ENCODE measurements around the gene RAPGEF1.
"Not testable (repeated sequence)": the region's sequence is repeated elsewhere in the genome, so short reads cannot be mapped to it uniquely, and the experiment has no call there.

RAPGEF1 gene

GRCh38 chr9:131739959-131740648, at the start of gene RAPGEF1:
Gene RAPGEF1 (minus strand): TSS chr9:131740076. CDS start chr9:131739830, 246 bp downstream.
- no peak for FAIRE-seq

DNA sequence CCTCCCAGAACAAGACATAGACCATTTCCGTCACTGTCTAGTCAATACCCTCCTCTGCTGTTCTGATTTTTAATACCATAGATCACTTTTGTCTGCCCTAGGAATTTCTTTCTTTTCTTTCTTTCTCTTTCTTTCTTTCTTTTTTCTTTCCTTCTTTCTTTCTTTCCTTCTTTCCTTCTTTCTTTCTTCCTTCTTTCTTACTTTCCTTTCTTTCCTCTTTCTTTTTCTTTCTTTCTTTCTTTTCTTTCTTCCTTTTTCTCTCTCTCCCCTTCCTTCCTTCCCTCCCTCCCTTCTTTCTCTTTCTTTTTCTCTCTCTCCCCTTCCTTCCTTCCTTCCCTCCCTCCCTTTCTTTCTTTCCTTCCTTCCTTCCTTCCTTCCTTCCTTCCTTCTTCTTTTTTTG, 49.0 kb upstream of the RAPGEF1 start:
- FAIRE-seq: no peak

DNA sequence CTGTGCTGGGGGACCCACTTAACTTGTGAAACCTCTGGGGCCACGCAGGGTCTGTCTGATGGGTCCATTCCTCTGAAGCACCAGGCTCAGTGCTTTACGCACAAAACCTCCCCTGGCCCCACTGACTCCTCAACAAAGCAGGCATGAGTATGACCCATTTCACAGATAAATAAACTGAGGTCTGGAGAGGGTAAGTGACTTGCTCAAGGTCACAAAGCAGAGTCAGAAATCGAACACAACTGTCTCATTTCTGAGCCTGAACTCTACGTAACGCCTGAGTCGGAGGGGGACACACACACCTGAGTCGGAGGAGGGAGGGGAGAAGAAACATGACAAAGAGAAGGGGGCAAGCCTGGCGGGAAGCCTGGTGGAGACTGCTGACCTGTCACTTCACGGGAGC, 48.0 kb upstream of the RAPGEF1 start:
- FAIRE-seq: no peak

DNA sequence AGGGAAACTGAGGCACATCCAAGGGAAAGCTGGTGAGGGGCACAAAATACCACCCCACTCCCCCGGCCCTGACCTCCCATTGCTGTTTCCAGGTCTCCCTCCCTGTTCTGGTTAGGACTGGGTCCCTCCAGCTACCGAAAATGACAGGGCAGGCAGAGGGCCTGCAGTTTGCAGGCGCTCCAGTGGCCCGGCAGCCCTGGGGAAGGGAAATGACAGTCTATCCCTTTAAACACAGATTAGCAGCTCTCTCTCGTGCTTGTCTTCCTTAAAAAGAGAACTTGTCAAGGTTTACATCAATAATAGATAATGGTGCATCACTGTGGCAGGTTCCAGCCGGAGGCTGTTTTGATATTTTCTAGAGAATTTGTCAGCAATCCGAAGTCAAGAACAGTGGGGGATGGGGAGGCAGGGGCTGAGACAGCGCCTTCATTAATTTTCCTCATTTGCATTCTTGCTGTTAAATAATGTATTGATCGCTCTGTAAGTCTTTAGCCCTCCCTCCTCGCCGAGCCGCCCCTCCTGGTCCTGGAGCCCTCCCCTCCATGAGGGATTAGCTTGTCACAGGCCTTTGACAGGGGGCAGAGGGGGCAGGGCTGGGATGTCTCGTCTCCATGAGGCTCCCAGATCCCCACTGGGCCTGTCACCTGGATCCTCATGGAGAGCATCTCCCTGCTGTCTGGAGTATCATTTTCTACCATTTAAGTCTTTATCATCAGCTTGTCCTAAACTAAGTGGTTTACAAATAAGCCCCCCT, 45.0 kb upstream of the RAPGEF1 start:
- FAIRE-seq: no peak

DNA sequence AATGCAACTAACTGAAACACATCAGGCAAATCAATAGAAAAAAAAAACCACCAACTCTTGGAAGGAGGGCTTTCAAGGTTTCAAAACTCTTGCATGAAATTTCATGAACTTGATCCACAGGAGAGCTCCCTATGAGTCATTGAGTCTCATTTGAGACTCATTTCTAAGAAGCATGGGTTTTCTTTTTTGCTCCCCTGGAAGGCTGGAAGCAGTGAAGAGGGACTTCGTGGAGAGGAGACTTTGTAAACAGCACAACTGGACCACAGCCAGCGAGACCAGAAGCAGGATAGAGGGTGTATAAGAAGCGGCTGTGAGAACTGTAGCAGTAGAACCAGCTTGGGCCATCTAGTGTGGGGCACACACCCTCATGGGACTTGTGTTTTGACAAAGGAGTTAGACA, 41.2 kb upstream of the RAPGEF1 start:
- FAIRE-seq: no peak

- FAIRE-seq: no peak
Measured at GRCh38 chr9:131776473-131776872, 36.6 kb upstream of the RAPGEF1 start.

- no peak for FAIRE-seq
Measured at GRCh38 chr9:131776036-131776435, 36.2 kb upstream of the RAPGEF1 start.

DNA sequence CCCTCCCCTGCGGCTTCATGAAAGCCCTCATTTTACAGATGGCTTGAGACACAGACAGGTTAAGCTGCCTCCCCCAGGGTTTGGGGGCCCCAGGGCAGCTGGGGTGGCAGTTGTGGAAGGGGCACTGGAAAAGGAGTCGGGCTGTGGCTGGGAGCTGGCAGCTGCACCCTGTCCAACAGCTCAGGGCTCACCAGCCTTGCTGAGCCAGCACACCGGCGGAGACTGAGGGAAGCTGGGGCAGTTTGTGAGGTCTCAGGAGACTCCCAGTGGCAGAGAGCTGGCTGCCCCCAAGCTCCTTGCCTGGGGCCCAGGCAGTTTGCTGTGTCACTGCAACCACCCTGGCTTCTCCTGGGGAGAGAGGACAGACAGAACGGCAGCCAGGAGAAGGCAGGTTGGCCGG, 34.8 kb upstream of the RAPGEF1 start:
- no peak for FAIRE-seq

- no peak for FAIRE-seq
Measured at GRCh38 chr9:131773911-131774379, 34.1 kb upstream of the RAPGEF1 start.

- FAIRE-seq: no peak
Measured at GRCh38 chr9:131772940-131773339, 33.1 kb upstream of the RAPGEF1 start.

- FAIRE-seq: no peak
Measured at GRCh38 chr9:131771646-131772045, 31.8 kb upstream of the RAPGEF1 start.

DNA sequence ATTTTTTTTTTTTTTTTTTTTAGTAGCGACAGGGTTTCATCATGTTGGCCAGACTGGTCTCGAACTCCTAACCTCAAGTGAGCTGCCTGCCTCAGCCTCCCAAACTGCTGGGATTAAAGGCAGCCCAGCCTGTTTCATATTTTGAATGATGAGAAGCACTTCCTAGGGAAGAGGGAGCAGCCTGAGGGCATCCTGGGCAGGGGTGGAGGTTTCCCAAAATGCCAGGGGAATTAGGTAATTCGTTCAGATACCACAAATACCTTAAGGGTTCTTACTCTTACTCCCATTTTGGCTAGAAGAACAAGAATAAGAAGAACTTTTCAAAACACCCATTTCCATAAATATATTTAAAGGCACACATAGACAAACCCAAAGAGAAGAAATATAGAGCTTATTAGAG, 29.5 kb upstream of the RAPGEF1 start:
- FAIRE-seq: no peak

GRCh38 chr9:131764568-131764967, 24.7 kb upstream of the RAPGEF1 start:
- no peak for FAIRE-seq

GRCh38 chr9:131762356-131762932, 22.6 kb upstream of the RAPGEF1 start:
- FAIRE-seq: no peak

DNA sequence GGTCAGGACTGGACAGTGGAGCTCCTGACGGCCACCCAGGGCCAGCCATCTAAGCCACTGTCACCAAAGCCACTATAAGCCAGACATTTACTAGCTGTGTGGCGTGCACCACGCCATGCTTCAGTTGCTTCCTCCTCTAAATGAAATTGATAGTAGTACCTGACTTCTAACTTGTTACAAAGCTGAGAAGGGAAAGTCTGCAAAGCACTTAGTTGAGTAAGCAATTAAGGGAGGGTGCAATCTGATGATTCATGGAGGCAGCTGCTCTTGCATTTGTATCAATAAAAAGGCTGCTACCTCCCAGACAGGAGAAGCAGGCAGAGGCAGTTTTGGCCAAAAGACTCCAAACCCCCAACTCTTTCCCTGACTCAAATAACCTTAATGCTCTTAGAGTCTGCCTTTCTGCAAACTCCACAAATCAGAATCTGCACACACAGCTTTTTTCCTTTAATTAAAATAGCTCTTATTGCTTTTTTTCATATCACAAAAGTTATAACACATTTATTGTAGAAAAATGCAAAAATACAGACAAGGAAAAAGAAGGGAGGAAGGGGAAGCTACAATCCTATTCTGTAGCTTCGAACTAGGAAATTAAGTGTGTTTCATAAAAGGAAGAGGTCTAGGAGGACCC, 19.3 kb upstream of the RAPGEF1 start:
- FAIRE-seq: no peak

DNA sequence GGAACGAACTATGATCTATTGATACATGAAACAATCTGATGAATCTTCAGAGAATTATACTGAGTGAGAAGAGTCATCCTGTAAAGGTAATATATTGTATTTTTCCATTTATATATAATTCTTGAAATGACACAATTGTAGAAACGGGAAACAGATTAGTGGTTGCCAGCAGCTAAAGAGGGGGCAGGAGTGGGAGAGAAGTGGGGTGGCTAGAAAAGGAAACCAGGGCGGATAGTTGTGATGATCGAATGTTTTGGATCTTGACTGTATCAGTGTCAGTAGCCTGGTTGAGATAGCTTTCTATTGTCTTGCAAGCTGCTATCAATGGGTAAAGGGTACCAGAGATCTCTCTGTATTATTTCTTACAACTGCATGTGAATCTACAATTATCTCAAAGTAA, 17.7 kb upstream of the RAPGEF1 start:
- FAIRE-seq: no peak

DNA sequence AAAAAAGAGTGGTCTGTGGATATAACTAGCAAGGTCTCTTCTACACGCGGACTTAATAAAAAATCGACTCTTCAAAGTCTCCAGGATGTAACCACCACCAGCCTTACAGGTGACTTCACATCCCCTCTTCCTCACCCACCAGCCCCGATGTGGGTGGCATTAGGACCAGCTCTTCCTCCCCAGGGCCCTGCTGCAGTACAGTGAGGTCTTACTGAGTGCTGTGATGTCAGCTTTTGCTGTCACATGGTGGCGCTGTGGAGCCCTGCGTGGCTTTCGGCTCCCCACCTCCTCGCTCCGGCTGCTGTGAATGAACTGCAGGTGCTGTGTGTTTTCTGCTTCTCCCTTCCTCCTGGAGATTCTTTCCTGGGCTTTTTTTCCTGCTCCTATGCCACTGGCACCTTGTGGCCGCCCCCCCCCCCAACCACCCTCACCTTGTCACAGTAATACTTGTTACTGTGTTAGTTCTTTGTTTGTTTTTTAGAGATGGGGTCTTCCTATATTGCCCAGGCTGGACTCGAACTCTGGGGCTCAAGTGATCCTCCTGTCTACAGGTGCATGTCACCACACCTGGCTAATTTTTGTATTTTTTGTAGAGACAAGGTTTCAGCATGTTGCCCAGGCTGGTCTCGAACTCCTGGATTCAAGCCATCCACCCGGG, 15.8 kb upstream of the RAPGEF1 start:
- FAIRE-seq: no peak

DNA sequence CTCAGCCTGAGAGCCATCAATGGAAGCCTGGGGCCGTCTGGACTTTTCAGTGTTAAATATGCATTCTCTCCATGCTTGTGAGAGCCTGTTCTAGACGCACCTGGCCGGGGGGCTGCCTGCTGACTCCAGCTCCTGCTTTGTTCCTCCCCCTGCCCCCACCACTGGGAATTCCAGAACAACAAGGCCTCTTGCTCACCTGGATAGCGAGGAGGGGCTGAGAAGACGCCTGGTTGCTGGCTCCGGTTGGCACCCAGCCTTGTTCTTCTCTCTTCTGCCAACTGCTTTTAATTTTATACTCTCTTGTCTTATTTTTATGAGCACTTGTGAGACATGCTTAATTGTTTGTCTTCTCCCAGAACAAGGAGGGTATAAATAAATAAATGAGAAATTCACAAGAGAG, 15.0 kb upstream of the RAPGEF1 start:
- no peak for FAIRE-seq

DNA sequence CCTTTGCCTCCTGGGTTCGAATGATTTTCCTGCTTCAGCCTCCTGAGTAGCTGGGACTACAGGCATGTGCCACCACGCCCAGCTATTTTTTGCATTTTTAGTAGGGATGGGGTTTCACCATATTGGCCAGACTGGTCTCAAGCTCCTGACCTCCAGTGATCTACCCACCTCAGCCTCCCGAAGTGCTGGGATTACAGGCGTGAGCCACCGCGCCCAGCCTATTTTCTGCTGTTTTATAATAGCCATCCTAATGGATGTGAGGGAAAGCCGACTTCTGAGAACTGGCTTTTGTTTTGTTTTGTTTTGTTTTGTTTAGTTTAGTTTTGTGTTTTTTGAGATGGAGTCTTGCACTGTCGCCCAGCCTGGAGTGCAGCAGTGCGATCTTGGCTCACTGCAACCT, 13.9 kb upstream of the RAPGEF1 start:
- not testable (repeated sequence) for FAIRE-seq

DNA sequence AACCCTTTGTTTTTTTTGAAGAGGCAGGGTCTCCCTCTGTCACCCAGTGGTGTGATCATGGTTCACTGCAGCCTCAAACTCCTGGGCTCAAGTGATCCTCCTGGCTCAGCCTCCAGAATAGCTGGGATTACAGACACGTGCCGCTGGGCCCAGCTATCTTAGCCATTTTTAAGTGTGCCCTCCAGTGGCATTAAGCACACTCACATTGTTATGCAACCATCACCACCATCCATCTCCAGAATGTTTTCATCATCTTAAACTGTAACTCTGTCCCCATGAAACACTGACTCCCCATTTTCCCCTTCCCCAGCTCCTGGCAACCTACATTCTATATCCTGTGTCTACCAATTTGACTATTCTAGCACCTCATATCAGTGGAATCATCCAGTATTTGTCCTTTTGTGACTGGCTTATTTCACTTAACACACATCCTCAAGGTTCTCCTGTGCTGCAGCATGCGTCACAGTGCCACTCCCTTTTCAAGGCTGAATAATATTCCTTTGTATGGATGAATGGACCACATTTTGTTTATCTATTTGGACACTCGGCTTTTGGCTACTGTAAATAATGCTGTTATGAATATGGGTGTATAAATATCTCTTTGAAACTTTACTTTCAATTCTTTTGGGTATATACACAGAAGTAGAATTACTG, 12.5 kb upstream of the RAPGEF1 start:
- FAIRE-seq: no peak

- no peak for FAIRE-seq
Measured at GRCh38 chr9:131748411-131748955, 8.6 kb upstream of the RAPGEF1 start.

GRCh38 chr9:131747352-131747751, 7.5 kb upstream of the RAPGEF1 start:
- peak; percentile 76 for FAIRE-seq

Measured in A204.1 (cell line).